NCI-H1092 treated with DMSO at 0.1 percent for 48 hours (cell line): Measurements from ENCODE around the gene N4BP3.
"Not testable (repeated sequence)": the region's sequence is repeated elsewhere in the genome, so short reads cannot be mapped to it uniquely, and the experiment has no call there.

Experiments
- DNase-seq: peaks from one replicate; lab custom pipeline; 2025; lab: John Stamatoyannopoulos, UW

N4BP3 gene

GRCh38 chr5:178122346-178122745 is 9.0 kb downstream of the N4BP3 start:
- DNase-seq = no peak

GRCh38 chr5:178123094-178123965 is 10.0 kb downstream of the N4BP3 start:
- DNase-seq = no peak

GRCh38 chr5:178123966-178124925 is 10.9 kb downstream of the N4BP3 start:
- no peak for DNase-seq

DNA sequence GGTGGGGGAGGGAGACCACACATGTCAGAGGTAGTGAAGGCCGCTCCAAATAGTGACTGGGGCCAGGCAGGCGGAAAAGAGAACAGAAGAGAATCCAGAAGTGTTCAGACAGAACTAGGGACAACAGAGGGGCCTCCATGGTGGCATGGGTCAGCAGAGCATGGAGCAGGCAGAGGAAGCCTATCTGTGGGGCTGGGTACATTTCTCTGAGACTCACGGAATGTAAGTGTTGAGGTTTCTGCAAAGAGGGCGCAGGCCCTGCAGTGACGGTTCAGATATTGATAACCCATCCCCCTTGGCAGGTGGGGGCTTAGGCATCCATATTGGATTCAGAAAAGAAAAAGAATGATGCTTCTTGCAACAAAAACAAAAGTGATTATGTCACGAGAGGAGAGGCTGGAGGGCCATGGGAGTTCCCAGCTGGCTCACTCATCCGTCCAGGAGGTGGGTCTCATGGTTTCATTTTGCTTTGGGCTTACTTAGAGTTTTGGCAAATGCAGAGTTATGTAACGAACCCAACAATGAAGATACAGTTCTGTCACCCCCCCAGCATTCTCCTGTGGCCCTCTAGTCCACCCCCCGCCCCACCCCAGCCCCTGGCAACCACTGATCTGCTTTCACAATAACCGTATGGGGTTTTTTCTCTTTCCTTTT is 12.0 kb downstream of the N4BP3 start:
- DNase-seq = no peak

DNA sequence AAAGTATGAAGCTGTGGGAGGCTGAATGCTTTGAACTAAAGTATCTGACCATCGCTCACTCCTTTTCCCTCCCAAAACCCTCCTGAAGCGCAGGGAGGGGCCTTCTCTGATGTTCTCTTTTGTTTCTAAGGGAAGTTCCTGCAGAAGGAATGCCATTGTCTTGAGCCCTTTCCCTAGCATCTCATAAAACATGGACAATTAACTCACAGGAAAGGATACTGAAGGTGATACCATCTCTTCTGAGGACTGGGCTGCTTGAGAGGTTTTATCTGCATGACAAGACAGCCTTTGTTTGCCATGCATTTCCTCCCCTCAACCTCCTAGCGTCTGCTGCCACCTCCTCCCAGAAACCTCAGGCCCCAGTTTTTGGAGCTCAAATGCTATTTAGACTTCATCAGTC is 13.2 kb downstream of the N4BP3 start:
- no peak for DNase-seq

DNA sequence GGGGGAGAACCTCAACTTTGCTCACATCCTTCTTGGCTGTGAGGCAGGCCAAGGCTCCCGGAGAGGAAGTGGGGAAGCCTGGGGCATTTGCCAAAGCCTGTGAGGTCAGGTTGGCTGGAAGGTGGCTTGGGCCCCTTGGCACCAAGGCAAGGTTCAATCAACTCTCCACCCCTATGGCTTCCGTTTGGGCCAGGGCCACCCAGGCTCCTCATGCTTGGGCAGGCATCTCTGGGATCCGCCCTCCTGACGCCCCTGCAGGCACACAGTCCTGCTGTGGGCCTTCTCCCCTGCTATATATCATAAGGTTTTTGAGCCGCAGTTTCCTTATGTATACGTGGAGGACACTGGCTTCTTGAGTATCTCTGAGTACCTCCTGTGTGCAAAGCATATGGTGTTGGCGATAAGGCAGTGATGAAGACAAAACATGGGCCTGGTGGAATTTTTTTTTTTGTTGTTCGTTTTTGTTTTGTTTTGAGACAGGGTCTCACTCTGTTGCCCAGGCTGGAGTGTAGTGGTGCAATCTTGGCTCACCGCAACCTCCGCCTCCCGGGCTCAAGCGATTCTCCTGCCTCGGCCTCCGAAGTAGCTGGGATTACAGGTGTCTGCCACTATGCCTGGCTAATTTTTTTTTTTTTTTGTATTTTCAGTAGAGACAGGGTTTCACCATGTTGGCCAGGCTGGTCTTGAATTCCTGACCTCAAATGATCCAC is 14.1 kb downstream of the N4BP3 start:
- not testable (repeated sequence) for DNase-seq

DNA sequence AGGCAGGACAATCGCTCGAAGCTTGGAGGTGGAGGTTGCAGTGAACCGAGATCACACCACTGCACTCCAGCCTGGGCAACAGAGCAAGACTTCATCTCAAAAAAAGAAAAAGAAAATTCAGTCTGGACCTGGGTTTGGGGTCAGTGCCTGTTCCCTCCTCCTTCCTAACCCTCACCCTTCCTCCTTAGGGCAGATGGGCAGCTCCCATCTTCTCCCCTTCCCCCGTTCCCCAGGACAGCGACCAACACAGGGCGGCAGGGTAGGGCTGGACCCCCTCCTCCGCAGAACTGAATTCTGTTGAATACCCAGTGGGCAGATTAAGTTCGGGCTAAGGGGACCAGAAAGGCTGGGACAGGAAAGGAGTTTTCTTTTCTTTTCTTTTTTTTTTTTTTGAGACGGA is 16.0 kb downstream of the N4BP3 start:
- no peak for DNase-seq

GRCh38 chr5:178130234-178130575 is 16.9 kb downstream of the N4BP3 start:
- not testable (repeated sequence) for DNase-seq

GRCh38 chr5:178130576-178131445 is 17.5 kb downstream of the N4BP3 start, which contains the start of gene RMND5B:
TSS of gene RMND5B (plus strand) at chr5:178131014. CDS start at chr5:178138120, 7,106 bp downstream.
- peak; percentile 82 for DNase-seq

DNA sequence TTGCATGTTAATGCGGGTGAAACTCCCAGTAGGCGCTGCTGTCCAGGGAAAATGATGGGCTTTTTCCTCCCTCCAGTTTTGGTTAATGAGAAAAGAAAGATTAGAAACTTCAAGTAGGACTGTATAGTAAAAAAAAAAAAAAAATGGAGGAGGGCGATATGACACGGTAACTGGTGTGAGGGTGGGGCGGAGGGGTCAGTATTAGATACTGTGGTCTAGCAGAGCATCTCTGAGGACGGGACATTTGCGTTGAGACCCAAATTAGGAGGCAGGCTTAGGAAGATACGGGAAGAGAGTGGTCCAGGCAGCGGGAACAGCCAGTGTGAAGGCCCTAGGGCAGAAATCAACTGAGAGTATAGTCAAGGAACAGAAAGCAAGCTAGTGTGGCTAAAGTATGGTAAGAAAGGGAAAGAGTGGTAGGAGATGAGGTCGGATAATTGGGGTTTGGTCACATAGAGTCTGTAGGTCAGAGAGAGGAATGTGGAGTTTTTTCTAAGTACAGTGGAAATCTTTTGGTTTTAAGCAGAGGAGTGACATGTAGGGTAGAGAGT is 18.2 kb downstream of the N4BP3 start:
- DNase-seq = no peak

GRCh38 chr5:178136990-178137389 is 23.7 kb downstream of the N4BP3 start:
- no peak for DNase-seq

GRCh38 chr5:178137991-178138390 is 24.7 kb downstream of the N4BP3 start:
- DNase-seq = no peak

GRCh38 chr5:178141550-178141949 is 28.2 kb downstream of the N4BP3 start:
- DNase-seq = no peak

DNA sequence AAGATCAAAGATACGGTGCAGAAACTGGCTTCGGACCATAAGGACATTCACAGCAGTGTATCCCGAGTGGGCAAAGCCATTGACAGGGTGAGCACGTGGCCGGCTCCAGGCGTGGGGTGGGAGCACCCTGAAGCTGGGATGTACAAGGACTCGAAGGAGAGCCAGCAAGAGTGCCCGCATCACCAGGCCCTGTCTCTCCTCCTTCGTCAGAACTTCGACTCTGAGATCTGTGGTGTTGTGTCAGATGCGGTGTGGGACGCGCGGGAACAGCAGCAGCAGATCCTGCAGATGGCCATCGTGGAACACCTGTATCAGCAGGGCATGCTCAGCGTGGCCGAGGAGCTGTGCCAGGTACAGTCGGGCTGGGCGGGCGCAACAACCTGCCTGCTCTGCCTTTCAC is 29.3 kb downstream of the N4BP3 start:
- DNase-seq = no peak

- DNase-seq = no peak
Observed at GRCh38 chr5:178143246-178143645, 29.9 kb downstream of the N4BP3 start.

DNA sequence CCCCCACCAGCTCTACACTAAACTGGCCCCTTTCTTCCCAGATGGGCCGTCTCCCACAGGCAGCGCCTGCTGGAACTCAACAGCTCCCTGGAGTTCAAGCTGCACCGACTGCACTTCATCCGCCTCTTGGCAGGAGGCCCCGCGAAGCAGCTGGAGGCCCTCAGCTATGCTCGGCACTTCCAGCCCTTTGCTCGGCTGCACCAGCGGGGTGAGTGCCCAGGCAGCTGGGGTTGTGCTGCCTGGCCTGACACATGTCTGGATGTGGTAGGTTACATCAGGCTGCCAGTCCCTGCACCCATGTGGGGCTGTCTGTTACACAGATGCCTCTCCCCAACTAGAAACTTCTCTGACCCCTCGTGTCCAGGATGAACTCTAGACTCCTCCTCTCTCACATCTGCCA is 30.6 kb downstream of the N4BP3 start:
- no peak for DNase-seq

DNA sequence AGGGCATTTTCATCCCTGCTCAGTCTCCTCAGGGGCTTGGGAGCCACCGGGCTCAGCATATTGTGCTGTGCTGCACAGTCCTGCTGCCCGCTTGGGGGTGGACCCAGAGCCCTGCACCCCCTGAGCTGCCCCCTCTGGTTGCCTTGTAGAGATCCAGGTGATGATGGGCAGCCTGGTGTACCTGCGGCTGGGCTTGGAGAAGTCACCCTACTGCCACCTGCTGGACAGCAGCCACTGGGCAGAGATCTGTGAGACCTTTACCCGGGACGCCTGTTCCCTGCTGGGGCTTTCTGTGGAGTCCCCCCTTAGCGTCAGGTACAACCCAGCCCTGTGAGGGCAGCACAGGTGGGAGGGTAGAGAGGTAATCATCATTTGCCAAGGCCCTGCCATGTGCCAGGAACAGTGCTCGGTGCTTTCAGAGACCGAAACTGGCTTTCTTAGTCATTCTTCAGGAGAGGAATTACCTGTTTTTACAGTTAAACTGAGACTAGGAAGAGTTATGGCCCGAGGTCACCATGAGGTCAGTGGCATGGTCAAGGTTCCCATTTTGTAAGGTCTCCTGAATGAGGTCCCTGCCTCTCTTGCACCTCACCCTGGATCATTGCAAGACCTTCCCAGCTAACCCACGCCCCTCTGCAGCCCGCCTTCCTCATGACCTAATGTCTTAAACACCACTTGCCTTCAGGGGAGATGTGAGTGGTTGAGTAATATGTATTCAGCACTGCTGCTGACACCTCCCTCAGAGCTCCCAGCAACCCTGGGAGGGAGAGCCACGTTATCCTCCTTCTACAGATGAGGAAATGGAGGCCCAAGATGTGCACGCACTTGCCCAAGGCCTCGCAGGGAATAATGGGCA is 32.9 kb downstream of the N4BP3 start:
- peak; percentile 14 for DNase-seq

DNA sequence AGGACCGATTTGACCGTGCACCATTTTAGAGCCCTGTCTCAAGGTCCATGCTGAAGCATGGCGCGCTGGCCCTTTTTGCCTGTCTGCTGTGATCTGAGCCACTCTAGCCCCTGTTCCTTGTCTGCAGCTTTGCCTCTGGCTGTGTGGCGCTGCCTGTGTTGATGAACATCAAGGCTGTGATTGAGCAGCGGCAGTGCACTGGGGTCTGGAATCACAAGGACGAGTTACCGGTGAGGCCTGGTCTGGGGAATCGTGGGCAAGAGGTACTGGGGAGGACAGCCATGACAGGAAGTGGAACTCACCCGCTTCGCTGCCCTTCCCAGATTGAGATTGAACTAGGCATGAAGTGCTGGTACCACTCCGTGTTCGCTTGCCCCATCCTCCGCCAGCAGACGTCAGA is 34.1 kb downstream of the N4BP3 start:
- no peak for DNase-seq

DNA sequence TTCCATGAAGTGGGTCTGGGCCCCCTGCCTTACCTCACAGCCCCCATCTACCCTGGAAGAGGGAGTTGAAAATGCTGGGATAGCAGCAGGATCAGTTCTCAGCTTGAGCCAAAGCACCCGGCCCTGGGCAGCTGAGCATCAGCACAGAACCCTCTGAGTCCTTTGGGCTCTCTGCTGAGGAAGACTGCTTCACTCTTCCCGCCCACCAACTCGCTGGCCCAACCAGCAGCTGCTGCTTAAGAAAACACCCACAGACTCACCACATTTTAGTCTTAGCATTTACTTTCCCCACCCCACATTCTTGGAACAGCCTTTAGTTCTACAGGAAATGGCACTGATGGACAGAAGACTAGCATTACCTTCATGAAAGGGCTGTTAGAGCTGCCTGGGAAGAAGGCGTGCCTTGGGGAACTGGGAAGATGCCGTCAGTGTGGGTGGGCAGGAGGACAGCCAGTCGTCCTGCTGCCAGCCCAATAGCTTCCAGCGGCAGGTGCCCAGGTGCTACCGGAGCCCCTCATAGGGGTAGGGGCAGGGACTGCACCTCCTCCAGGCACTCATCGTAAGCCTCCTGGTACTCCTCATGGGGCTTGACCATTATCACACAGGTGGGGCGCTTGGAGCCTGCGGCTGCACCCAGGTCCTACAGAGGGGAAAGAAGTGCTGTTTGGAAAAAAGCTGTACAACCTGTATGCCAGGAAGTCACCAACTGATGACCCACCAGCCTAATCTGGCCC is 36.0 kb downstream of the N4BP3 start:
- no peak for DNase-seq
